DND-41 (cell line): Measurements from ENCODE around the gene ABCA3.

Experiments used
- ATAC-seq: fragments of 200-7000 bp; cut with Tn5 transposase; 3 replicates; pipeline ENCODE4 v1.9.1; 2021; ENCODE audit warnings: low read depth; ENCODE audit not compliant: insufficient read depth
- DNase-seq: peaks from one replicate; pipeline ENCODE4 v3.0.0-alpha.2; 2020
- H2AFZ ChIP-seq: 2 replicates; pipeline ENCODE4 v1.6.0; 2012; ENCODE audit warnings: low read depth, low read length
- H3K27ac ChIP-seq: 2 replicates; pipeline ENCODE4 v1.5.1; 2012; ENCODE audit warnings: low read length, inconsistent platforms
- H3K27me3 ChIP-seq: fragments of 200-600 bp; sonication (generic); 2 replicates; pipeline ENCODE4 v1.6.0; 2012; ENCODE audit warnings: low read length, mild to moderate bottlenecking, inconsistent platforms; ENCODE audit not compliant: insufficient read depth, poor library complexity
- H3K36me3 ChIP-seq: 2 replicates; pipeline ENCODE4 v1.5.1; 2012; ENCODE audit warnings: low read length, inconsistent platforms; ENCODE audit not compliant: insufficient read depth
- H3K4me1 ChIP-seq: 2 replicates; pipeline ENCODE4 v1.5.1; 2012; ENCODE audit warnings: mild to moderate bottlenecking, low read length; ENCODE audit not compliant: insufficient read depth
- H3K4me2 ChIP-seq: 2 replicates; pipeline ENCODE4 v1.6.0; 2012; ENCODE audit warnings: mild to moderate bottlenecking, moderate library complexity, low read length, inconsistent platforms; ENCODE audit not compliant: insufficient read depth
- H3K4me3 ChIP-seq, 2 experiments: fragments of 200-600 bp in 1 of 2; shearing (Covaris generic) in 1 of 2; 2 replicates each; pipeline ENCODE4 v1.5.1; 2012 to 2016; ENCODE audit warnings: inconsistent platforms in 2 of 2, low read length in 2 of 2, mild to moderate bottlenecking in 2 of 2, low read depth in 1 of 2, moderate library complexity in 1 of 2
- H3K79me2 ChIP-seq: 2 replicates; pipeline ENCODE4 v1.6.0; 2012; ENCODE audit warnings: low read length, inconsistent platforms; ENCODE audit not compliant: insufficient read depth
- H3K9ac ChIP-seq: 2 replicates; pipeline ENCODE4 v1.6.0; 2012; ENCODE audit warnings: low read depth, mild to moderate bottlenecking, inconsistent platforms, low read length, moderate library complexity
- H3K9me3 ChIP-seq: 2 replicates; pipeline ENCODE4 v1.5.1; 2012; ENCODE audit warnings: low read length, moderate library complexity, mild to moderate bottlenecking, inconsistent platforms; ENCODE audit not compliant: insufficient read depth, severe bottlenecking
- H4K20me1 ChIP-seq: 2 replicates; pipeline ENCODE4 v1.6.0; 2012; ENCODE audit warnings: low read length; ENCODE audit not compliant: insufficient read depth
- EZH2 ChIP-seq: IDR thresholded peaks from 3 replicates; pipeline ENCODE4 v1.6.1; 2012; ENCODE audit warnings: borderline replicate concordance, low read depth, mild to moderate bottlenecking, moderate library complexity, low read length, inconsistent platforms; ENCODE audit not compliant: severe bottlenecking
- TF ChIP-seq, protein P1 (sequence below): IDR thresholded peaks from 2 replicates; pipeline ENCODE4 v1.5.1; 2012; ENCODE audit warnings: borderline replicate concordance, low read length, moderate library complexity, mild to moderate bottlenecking; ENCODE audit not compliant: poor library complexity, severe bottlenecking; ENCODE audit errors: extremely low read depth

Gene ABCA3

DNA sequence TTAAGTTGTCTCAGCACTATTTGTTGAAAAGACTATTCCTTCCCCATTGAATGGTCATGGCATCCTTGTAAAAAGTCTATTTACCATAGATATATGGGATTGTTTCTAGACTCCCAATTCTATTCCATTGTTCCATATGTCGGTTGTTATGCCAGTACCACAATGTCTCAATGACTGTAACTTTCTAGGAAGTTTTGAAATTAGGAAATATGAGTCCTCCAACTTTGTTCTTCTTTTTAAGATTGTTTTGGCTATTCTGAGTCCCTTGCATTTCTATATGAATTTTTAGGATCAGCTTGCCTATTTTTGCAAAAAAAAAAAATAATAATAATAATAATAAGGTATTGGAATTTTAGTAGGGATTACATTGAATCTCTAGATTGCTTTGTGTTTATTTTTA, 43.0 kb upstream of the ABCA3 start:
- TF ChIP-seq, protein P1, sequence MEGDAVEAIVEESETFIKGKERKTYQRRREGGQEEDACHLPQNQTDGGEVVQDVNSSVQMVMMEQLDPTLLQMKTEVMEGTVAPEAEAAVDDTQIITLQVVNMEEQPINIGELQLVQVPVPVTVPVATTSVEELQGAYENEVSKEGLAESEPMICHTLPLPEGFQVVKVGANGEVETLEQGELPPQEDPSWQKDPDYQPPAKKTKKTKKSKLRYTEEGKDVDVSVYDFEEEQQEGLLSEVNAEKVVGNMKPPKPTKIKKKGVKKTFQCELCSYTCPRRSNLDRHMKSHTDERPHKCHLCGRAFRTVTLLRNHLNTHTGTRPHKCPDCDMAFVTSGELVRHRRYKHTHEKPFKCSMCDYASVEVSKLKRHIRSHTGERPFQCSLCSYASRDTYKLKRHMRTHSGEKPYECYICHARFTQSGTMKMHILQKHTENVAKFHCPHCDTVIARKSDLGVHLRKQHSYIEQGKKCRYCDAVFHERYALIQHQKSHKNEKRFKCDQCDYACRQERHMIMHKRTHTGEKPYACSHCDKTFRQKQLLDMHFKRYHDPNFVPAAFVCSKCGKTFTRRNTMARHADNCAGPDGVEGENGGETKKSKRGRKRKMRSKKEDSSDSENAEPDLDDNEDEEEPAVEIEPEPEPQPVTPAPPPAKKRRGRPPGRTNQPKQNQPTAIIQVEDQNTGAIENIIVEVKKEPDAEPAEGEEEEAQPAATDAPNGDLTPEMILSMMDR: no peak
- TF ChIP-seq EZH2: no peak
- Histone ChIP-seq H3K27ac (no peak overlapping the region), H3K9ac (no peak overlapping the region), H3K4me2 (no peak overlapping the region), H3K79me2 (no peaks in the 10 kb centered on the region), H3K4me1 (no peaks in the 10 kb centered on the region), H3K9me3 (peaks cover 2% of the 10 kb centered on the region), H3K4me3 (no peak overlapping the region), H3K27me3 (no peaks in the 10 kb centered on the region), H2AFZ (no peak overlapping the region), H4K20me1 (no peaks in the 10 kb centered on the region), H3K36me3 (no peaks in the 10 kb centered on the region)
- DNase-seq (no peak), ATAC-seq (no peak)

DNA sequence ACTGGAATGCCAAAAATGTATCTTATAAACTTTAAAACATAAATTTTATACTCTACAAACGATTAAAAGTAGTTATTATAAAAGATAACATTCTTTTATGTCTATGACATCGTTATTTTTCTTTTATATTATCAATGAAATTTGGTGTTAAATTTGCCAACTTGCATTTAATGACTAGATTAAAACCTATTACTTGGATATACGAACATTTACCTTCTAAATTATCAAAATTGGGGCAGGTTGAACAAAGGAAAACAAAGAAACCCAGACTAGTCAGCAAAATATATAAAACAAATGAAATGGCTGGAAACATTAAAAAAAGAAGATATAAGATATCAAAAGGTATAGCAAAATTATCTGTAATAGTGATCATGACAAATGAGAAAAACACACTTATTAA, 34.1 kb upstream of the ABCA3 start:
- H2AFZ ChIP-seq: no peak overlapping the region
- peaks cover 12% of the 10 kb centered on the region for H3K27me3 ChIP-seq
- H3K79me2 ChIP-seq: no peaks in the 10 kb centered on the region
- no peaks in the 10 kb centered on the region for H3K9me3 ChIP-seq
- no peaks in the 10 kb centered on the region for H3K4me1 ChIP-seq
- H3K4me3 ChIP-seq: no peak overlapping the region
- ATAC-seq: no peak
- H4K20me1 ChIP-seq: no peaks in the 10 kb centered on the region
- TF ChIP-seq, protein P1: no peak
- no peak for TF ChIP-seq EZH2
- no peak overlapping the region for H3K4me2 ChIP-seq
- H3K36me3 ChIP-seq: no peaks in the 10 kb centered on the region
- no peak overlapping the region for H3K9ac ChIP-seq
- DNase-seq: no peak
- H3K27ac ChIP-seq: no peak overlapping the region

DNA sequence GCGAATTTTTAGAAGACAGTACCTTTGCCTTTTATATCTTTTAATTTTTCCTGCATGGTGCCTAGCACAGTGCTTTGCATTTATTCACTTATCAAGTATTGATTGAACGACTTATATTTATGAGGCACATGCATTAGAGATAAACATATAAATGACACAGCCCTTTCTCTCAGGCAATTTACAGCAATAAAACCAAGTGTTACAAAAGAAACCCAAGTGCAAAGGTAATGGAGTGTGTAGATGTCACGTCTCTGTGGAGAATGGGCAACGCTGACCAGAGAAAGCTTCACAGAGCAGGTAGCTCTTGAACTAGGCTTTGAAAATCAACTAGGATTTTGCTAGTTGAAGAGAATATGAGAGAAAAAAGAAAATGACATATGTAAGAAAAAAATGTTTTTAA, 32.6 kb upstream of the ABCA3 start:
- DNase-seq (no peak), ATAC-seq (no peak)
- Histone ChIP-seq H3K4me3 (no peak overlapping the region), H4K20me1 (no peaks in the 10 kb centered on the region), H3K9me3 (no peaks in the 10 kb centered on the region), H2AFZ (no peak overlapping the region), H3K36me3 (no peaks in the 10 kb centered on the region), H3K4me1 (no peaks in the 10 kb centered on the region), H3K27me3 (peaks cover 12% of the 10 kb centered on the region), H3K4me2 (no peak overlapping the region), H3K79me2 (no peaks in the 10 kb centered on the region), H3K27ac (no peak overlapping the region), H3K9ac (no peak overlapping the region)
- TF ChIP-seq, protein P1: no peak
- TF ChIP-seq EZH2: no peak

DNA sequence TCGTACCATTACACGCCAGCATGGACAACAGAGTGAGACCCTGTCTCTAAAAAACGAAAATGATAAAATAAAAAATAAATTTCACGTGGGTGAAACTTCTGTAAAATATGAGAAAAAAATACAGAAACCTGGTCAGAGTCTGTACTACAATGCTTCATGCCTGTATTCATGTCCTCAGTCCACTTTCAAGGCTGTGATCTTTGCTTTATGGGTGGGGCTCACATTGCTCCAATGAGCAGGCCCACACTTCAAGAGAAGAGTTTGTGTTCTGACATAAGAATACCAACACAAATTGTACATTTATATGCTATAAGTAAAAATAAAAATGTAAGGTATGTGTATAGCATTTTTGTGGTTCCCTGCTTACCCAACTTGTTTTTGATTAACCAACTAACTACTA, 32.2 kb upstream of the ABCA3 start:
- TF ChIP-seq EZH2: no peak
- ATAC-seq (no peak), DNase-seq (no peak)
- H3K4me1 ChIP-seq: no peaks in the 10 kb centered on the region
- H3K4me3 ChIP-seq: no peak overlapping the region
- peaks cover 12% of the 10 kb centered on the region for H3K27me3 ChIP-seq
- H2AFZ ChIP-seq: no peak overlapping the region
- H3K36me3 ChIP-seq: no peaks in the 10 kb centered on the region
- H3K9ac ChIP-seq: no peak overlapping the region
- no peaks in the 10 kb centered on the region for H4K20me1 ChIP-seq
- no peaks in the 10 kb centered on the region for H3K9me3 ChIP-seq
- no peaks in the 10 kb centered on the region for H3K79me2 ChIP-seq
- H3K4me2 ChIP-seq: no peak overlapping the region
- no peak overlapping the region for H3K27ac ChIP-seq
